Gastroesophageal sphincter (tissue), 4 donors: ENCODE results near the gene OSTC. TPM values are rescaled to one million over a fixed set of nuclear protein-coding genes. Genes with fewer than 3 reads are reported as not detected.

Experiments used
- ATAC-seq: fragments of 150-250 bp; one replicate; pipeline ENCODE4 v1.9.1; 2016; ENCODE audit warnings: mild to moderate bottlenecking, moderate library complexity
- H3K27ac ChIP-seq, 4 donors: fragments of 200-600 bp; sonication (generic) in 3 of 4; 1 replicate in 3 of 4; 2 replicates in 1 of 4; pipeline ENCODE4 v1.5.1; 2016 to 2019
- H3K27me3 ChIP-seq: fragments of 200-600 bp; sonication (generic); one replicate; pipeline ENCODE4 v1.5.1; 2019
- H3K36me3 ChIP-seq, 2 donors: fragments of 200-600 bp; sonication (generic); one replicate each; pipeline ENCODE4 v1.5.1; 2019; ENCODE audit warnings: control low read depth in 1 of 2
- H3K4me1 ChIP-seq, 3 donors: fragments of 200-600 bp; sonication (generic); 1 replicate in 2 of 3; 2 replicates in 1 of 3; pipeline ENCODE4 v1.5.1; 2016 to 2019; ENCODE audit warnings: control low read depth in 2 of 3
- H3K4me3 ChIP-seq, 2 donors: fragments of 200-600 bp; sonication (generic); one replicate each; pipeline ENCODE4 v1.5.1; 2019; ENCODE audit warnings: mild to moderate bottlenecking in 1 of 2, moderate library complexity in 1 of 2
- H3K9me3 ChIP-seq, 3 donors: fragments of 200-600 bp; sonication (generic); one replicate each; pipeline ENCODE4 v1.5.1; 2017 to 2019; ENCODE audit warnings: control low read depth in 2 of 3
- EP300 ChIP-seq: sonication (generic); formaldehyde crosslinking; IDR thresholded peaks from one replicate; pipeline ENCODE4 v1.6.1; 2017; ENCODE audit warnings: antibody characterized with exemption, mild to moderate bottlenecking
- POLR2A ChIP-seq, 2 donors: fragments of 450-650 bp; IDR thresholded peaks; one replicate each; pipeline ENCODE4 v1.6.1; 2017; ENCODE audit warnings: antibody characterized with exemption in 2 of 2, mild to moderate bottlenecking in 2 of 2, moderate library complexity in 1 of 2
- POLR2AphosphoS5 ChIP-seq: sonication (generic); formaldehyde crosslinking; IDR thresholded peaks from one replicate; pipeline ENCODE4 v1.6.1; 2017; ENCODE audit warnings: antibody characterized with exemption
- WGBS, 2 donors: methylation state at CpG; one replicate each; pipeline ENCODE4 v1.1.5; 2018; ENCODE audit warnings: low coverage in 1 of 2; 5-methylcytosine and 5-hydroxymethylcytosine counted together
- total RNA-seq, 4 donors: library from RNA; depleted of rRNA; stranded (reverse); fragments of >200 nt; gene quantifications; one replicate each; pipeline ENCODE4 v1.1.0, GENCODE V29; 2016
- TF ChIP-seq, protein P1 (sequence below), 4 experiments: fragments of 200-600 bp in 2 of 4; fragments of 450-650 bp in 2 of 4; sonication (generic) in 1 of 4; IDR thresholded peaks; one replicate each; pipeline ENCODE4 v1.5.1; 2017 to 2019; ENCODE audit warnings: antibody characterized with exemption in 4 of 4, mild to moderate bottlenecking in 2 of 4, moderate library complexity in 2 of 4

Gene OSTC
- total RNA-seq, 4 donors from 2014 or later, result 30.9 to 62.1 (median 46.7) TPM

- Histone ChIP-seq H3K27ac (no peak overlapping the region), H3K4me3 (no peak overlapping the region), H3K4me1 (no peaks in the 10 kb centered on the region), H3K27me3 (no peaks in the 10 kb centered on the region), H3K9me3 (no peaks in the 10 kb centered on the region), H3K36me3 (peaks cover 0 to 91% of the 10 kb centered on the region in 2 donors)
- WGBS, 2 donors, result 30 to 42% methylated on average over 3 of the region's 3 CpGs
- TF ChIP-seq, protein P1, sequence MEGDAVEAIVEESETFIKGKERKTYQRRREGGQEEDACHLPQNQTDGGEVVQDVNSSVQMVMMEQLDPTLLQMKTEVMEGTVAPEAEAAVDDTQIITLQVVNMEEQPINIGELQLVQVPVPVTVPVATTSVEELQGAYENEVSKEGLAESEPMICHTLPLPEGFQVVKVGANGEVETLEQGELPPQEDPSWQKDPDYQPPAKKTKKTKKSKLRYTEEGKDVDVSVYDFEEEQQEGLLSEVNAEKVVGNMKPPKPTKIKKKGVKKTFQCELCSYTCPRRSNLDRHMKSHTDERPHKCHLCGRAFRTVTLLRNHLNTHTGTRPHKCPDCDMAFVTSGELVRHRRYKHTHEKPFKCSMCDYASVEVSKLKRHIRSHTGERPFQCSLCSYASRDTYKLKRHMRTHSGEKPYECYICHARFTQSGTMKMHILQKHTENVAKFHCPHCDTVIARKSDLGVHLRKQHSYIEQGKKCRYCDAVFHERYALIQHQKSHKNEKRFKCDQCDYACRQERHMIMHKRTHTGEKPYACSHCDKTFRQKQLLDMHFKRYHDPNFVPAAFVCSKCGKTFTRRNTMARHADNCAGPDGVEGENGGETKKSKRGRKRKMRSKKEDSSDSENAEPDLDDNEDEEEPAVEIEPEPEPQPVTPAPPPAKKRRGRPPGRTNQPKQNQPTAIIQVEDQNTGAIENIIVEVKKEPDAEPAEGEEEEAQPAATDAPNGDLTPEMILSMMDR (IDR thresholded peaks at IDR 0.05), result no peak
- TF ChIP-seq EP300, result no peak
- ATAC-seq, result no peak
Measured at GRCh38 chr4:108662629-108663028, 12.2 kb downstream of the OSTC start.

DNA sequence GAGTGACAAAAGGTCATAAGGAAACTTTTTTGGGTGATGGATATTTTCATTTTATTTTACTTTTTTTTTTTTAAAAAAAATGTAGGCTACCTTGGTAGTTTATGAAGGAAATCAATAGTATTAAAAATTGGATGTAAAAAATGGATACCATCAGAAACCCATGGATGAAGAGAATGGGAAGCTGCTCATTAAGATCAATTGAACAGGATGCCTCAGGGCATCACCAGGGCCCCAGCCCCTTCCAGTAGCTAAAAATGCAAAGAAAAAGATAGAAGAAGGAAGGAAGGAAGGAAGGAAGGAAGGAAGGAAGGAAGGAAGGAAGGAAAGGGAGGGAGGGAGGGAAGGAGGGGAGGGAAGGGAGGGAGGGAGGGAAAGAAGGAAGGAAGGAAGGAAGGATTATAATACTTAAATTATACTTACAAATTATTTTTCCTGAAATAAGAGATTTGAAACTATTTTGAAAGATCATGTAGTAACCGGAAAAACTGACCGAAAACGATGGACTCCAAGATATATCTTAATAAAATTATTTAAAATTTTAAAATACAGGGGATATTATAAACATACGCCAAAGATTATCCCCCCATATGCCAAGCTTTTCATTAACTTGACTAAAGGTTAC lies 24.1 kb downstream of the OSTC start:
- H3K4me1 ChIP-seq, result no peaks in the 10 kb centered on the region
- ATAC-seq, result no peak
- no peaks in the 10 kb centered on the region for H3K27me3 ChIP-seq
- no peak overlapping the region for H3K27ac ChIP-seq
- WGBS, 2 donors, result 68 to 73% methylated on average over 4 of the region's 4 CpGs
- TF ChIP-seq EP300 (no peak), POLR2AphosphoS5 (no peak), POLR2A (IDR thresholded peaks at IDR 0.05) (no peak)
- TF ChIP-seq, protein P1 (IDR thresholded peaks at IDR 0.05), result no peak
- no peak overlapping the region for H3K4me3 ChIP-seq
- H3K36me3 ChIP-seq, result peaks cover 0 to 5% of the 10 kb centered on the region in 2 donors
- H3K9me3 ChIP-seq, result no peaks in the 10 kb centered on the region

DNA sequence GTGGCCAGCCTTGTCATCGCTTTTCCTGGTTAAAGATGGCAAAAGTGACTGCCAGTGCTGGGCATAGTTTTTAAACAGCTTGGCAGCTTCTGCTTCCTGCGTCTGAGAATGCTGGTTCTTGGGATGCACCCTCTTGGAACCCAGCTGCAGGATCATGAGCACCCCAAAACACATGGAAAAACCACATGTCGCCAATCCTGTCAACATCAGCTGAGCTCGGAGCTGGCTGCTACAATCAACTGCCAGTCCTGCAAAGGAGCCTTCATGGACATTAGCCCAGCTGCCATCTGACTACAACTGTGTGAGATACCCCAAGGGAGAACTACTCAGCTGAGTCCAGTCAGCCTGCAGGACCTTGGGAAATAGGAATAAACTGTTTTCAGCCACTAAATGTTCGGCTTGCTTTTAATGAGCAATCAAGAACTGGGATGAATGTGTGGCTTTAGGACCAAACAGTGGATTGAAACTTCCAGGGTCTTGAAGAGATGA lies 31.0 kb downstream of the OSTC start:
- Histone ChIP-seq H3K27ac (no peak overlapping the region), H3K36me3 (no peaks in the 10 kb centered on the region), H3K9me3 (no peaks in the 10 kb centered on the region), H3K4me1 (no peaks in the 10 kb centered on the region), H3K27me3 (no peaks in the 10 kb centered on the region), H3K4me3 (no peak overlapping the region)
- TF ChIP-seq, protein P1 (IDR thresholded peaks at IDR 0.05), result no peak
- no peak for TF ChIP-seq POLR2A (IDR thresholded peaks at IDR 0.05)
- TF ChIP-seq POLR2AphosphoS5, result no peak
- TF ChIP-seq EP300, result no peak
- WGBS, 2 donors, result 86 to 97% methylated on average over 2 to 3 of the region's 5 CpGs
- no peak for ATAC-seq

DNA sequence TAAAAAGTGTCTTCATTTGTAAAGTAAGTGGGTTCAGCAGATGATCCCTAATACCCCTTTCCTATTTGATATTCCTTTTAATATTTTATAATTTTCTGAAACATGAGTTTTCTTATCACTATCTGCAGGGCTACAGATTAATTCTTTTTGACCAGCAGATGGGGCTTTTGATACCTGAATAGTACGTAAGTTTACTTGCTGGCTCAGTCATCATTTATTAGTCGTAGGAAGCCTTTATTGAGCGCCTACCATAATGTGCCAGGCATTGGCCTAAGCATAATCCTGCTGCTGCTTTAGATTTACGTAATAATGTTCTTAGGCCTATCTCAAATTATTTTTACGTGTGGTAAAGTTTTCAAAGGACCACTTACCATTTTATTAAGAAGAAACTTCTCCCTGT lies 33.1 kb downstream of the OSTC start:
- no peaks in the 10 kb centered on the region for H3K36me3 ChIP-seq
- no peak overlapping the region for H3K27ac ChIP-seq
- H3K4me1 ChIP-seq, result no peaks in the 10 kb centered on the region
- no peak for ATAC-seq
- no peak overlapping the region for H3K4me3 ChIP-seq
- no peaks in the 10 kb centered on the region for H3K27me3 ChIP-seq
- 17 to 18% methylated on average over 5 of the region's 5 CpGs for WGBS, 2 donors
- H3K9me3 ChIP-seq, result no peaks in the 10 kb centered on the region
- TF ChIP-seq EP300, result no peak
- TF ChIP-seq, protein P1 (IDR thresholded peaks at IDR 0.05), result peak in 2 of 4 experiments; percentile 22 to 30

GRCh38 chr4:108685036-108685686 lies 34.8 kb downstream of the OSTC start:
- Histone ChIP-seq H3K27ac (no peak overlapping the region), H3K27me3 (no peaks in the 10 kb centered on the region), H3K9me3 (no peaks in the 10 kb centered on the region), H3K4me3 (no peak overlapping the region), H3K36me3 (no peaks in the 10 kb centered on the region), H3K4me1 (no peaks in the 10 kb centered on the region)
- no peak for ATAC-seq
- 93 to 97% methylated on average over 3 to 4 of the region's 4 CpGs for WGBS, 2 donors
- TF ChIP-seq POLR2A (IDR thresholded peaks at IDR 0.05) (no peak), EP300 (no peak), POLR2AphosphoS5 (no peak)
- TF ChIP-seq, protein P1 (IDR thresholded peaks at IDR 0.05), result no peak
